ENCODE results near the gene GRIN2A. TPM values are rescaled to one million over a fixed set of nuclear protein-coding genes. Genes with fewer than 3 reads are reported as not detected.

The GRIN2A gene
- total RNA-seq, 2 experiments from 2014 or later = not detected

- no peaks in the 10 kb centered on the region for H3K36me3 ChIP-seq (ENCODE audit: insufficient read depth, low read length)
- no peak overlapping the region for H3K27ac ChIP-seq (ENCODE audit: low read depth, low read length, poor library complexity, severe bottlenecking)
- no peaks in the 10 kb centered on the region for H3K4me1 ChIP-seq (ENCODE audit: insufficient read depth, low read length, poor library complexity, severe bottlenecking)
- CTCF ChIA-PET (ENCODE audit: unreplicated experiment) = no interaction called here
- H3K4me2 ChIP-seq (ENCODE audit: low read length) = no peak overlapping the region
- TF ChIP-seq CTCF (conservative IDR thresholded peaks at IDR 0.05; ENCODE audit: low read length) (no peak), EZH2phosphoT487 (IDR thresholded peaks at IDR 0.05; ENCODE audit: borderline replicate concordance, low read depth, low read length) (no peak)
- POLR2A ChIA-PET = no interaction called here
- H4K20me1 ChIP-seq (ENCODE audit: insufficient read depth, low read length) = no peaks in the 10 kb centered on the region
- no peak overlapping the region for H2AFZ ChIP-seq (ENCODE audit: low read length)
- H3K9me2 ChIP-seq (ENCODE audit: insufficient read depth, low read length) = no peaks in the 10 kb centered on the region
- no peak overlapping the region for H3K4me3 ChIP-seq (ENCODE audit: low read depth, low read length, poor library complexity, severe bottlenecking)
- DNase-seq (ENCODE audit: low spot score) = no peak
- intact Hi-C loops (cut with micrococcal nuclease; ENCODE audit: unreplicated experiment) = no loop called here
- no peaks in the 10 kb centered on the region for H3K79me2 ChIP-seq (ENCODE audit: insufficient read depth, low read depth, low read length)
- no peaks in the 10 kb centered on the region for H3K9me3 ChIP-seq (ENCODE audit: low read length)
- no TSS peak for BruUV-seq (replicated peaks)
Measured at GRCh38 chr16:10120953-10121352, 61.3 kb downstream of the GRIN2A start.

- Histone ChIP-seq H3K79me2 (ENCODE audit: insufficient read depth, low read depth, low read length) (no peaks in the 10 kb centered on the region), H3K9me2 (ENCODE audit: insufficient read depth, low read length) (no peaks in the 10 kb centered on the region), H3K4me3 (ENCODE audit: low read depth, low read length, poor library complexity, severe bottlenecking) (no peak overlapping the region), H3K4me2 (ENCODE audit: low read length) (no peak overlapping the region), H3K4me1 (ENCODE audit: insufficient read depth, low read length, poor library complexity, severe bottlenecking) (no peaks in the 10 kb centered on the region), H4K20me1 (ENCODE audit: insufficient read depth, low read length) (no peaks in the 10 kb centered on the region), H3K27ac (ENCODE audit: low read depth, low read length, poor library complexity, severe bottlenecking) (no peak overlapping the region), H3K36me3 (ENCODE audit: insufficient read depth, low read length) (no peaks in the 10 kb centered on the region), H2AFZ (ENCODE audit: low read length) (no peak overlapping the region), H3K9me3 (ENCODE audit: low read length) (no peaks in the 10 kb centered on the region)
- TF ChIP-seq CTCF (conservative IDR thresholded peaks at IDR 0.05; ENCODE audit: low read length) (no peak), EZH2phosphoT487 (IDR thresholded peaks at IDR 0.05; ENCODE audit: borderline replicate concordance, low read depth, low read length) (no peak)
- no peak for DNase-seq (ENCODE audit: low spot score)
- BruUV-seq (replicated peaks) = no TSS peak
- intact Hi-C loops (cut with micrococcal nuclease; ENCODE audit: unreplicated experiment) = no loop called here
- ChIA-PET CTCF (ENCODE audit: unreplicated experiment) (no interaction called here), POLR2A (interaction anchor here (1.5 kb wide), 1 partner anchor 9 kb away, joined by 3 read pairs; no protein-coding TSS in a partner anchor)
Measured at GRCh38 chr16:10114409-10114808, 67.8 kb downstream of the GRIN2A start.

- no peak overlapping the region for H2AFZ ChIP-seq (ENCODE audit: low read length)
- no peak for DNase-seq (ENCODE audit: low spot score)
- H3K4me3 ChIP-seq (ENCODE audit: low read depth, low read length, poor library complexity, severe bottlenecking) = no peak overlapping the region
- no peaks in the 10 kb centered on the region for H3K4me1 ChIP-seq (ENCODE audit: insufficient read depth, low read length, poor library complexity, severe bottlenecking)
- no peak overlapping the region for H3K4me2 ChIP-seq (ENCODE audit: low read length)
- no peaks in the 10 kb centered on the region for H3K36me3 ChIP-seq (ENCODE audit: insufficient read depth, low read length)
- H4K20me1 ChIP-seq (ENCODE audit: insufficient read depth, low read length) = no peaks in the 10 kb centered on the region
- CTCF ChIA-PET (ENCODE audit: unreplicated experiment) = no interaction called here
- POLR2A ChIA-PET = no interaction called here
- no peak for TF ChIP-seq CTCF (conservative IDR thresholded peaks at IDR 0.05; ENCODE audit: low read length)
- TF ChIP-seq EZH2phosphoT487 (IDR thresholded peaks at IDR 0.05; ENCODE audit: borderline replicate concordance, low read depth, low read length) = no peak
- H3K9me2 ChIP-seq (ENCODE audit: insufficient read depth, low read length) = no peaks in the 10 kb centered on the region
- no peak overlapping the region for H3K27ac ChIP-seq (ENCODE audit: low read depth, low read length, poor library complexity, severe bottlenecking)
- no peaks in the 10 kb centered on the region for H3K9me3 ChIP-seq (ENCODE audit: low read length)
- BruUV-seq (replicated peaks) = no TSS peak
- intact Hi-C loops (cut with micrococcal nuclease; ENCODE audit: unreplicated experiment) = no loop called here
- H3K79me2 ChIP-seq (ENCODE audit: insufficient read depth, low read depth, low read length) = no peaks in the 10 kb centered on the region
Measured at GRCh38 chr16:10113248-10113647, 69.0 kb downstream of the GRIN2A start.

Measured in OCI-LY7 (cell line).